ENCODE data around the gene SMYD3.
A peak's percentile ranks its signal among the peaks of the same experiment; 100 is the strongest.

The SMYD3 gene

GRCh38 chr1:246069581-246069980, 437.5 kb downstream of the SMYD3 start:
- Histone ChIP-seq H2AFZ (ENCODE audit: low read length) (no peak overlapping the region), H3K36me3 (ENCODE audit: insufficient read depth, low read length) (no peaks in the 10 kb centered on the region), H3F3A (ENCODE audit: low read depth) (peaks cover 13% of the 10 kb centered on the region), H3K9ac (ENCODE audit: low read depth, low read length, poor library complexity, severe bottlenecking) (peak overlapping the region; percentile 21), H4K20me1 (ENCODE audit: insufficient read depth, low read length, poor library complexity, severe bottlenecking) (no peaks in the 10 kb centered on the region), H3K9me3 (ENCODE audit: insufficient read depth, low read depth, low read length) (0 out of 2 replicates have a peak, but pooled peaks cover under 1% of the 10 kb centered on the region), H3K9me2 (replicated peaks; ENCODE audit: low read depth, low read length) (no peaks in the 10 kb centered on the region), H3K4me1 (ENCODE audit: insufficient read depth, low read length, poor library complexity, severe bottlenecking) (peaks cover 69% of the 10 kb centered on the region), H3K4me3 (ENCODE audit: low read length, poor library complexity, severe bottlenecking) (no peak overlapping the region), H3K4me2 (ENCODE audit: low read depth, low read length, poor library complexity, severe bottlenecking) (peak overlapping the region; percentile 17), H3K79me2 (ENCODE audit: insufficient read depth, low read length) (no peaks in the 10 kb centered on the region), H3K27me3 (ENCODE audit: insufficient read depth, low read length, poor library complexity, severe bottlenecking) (no peaks in the 10 kb centered on the region)
- no peak for TF ChIP-seq EZH2phosphoT487 (IDR thresholded peaks at IDR 0.05; ENCODE audit: borderline replicate concordance)
- TF ChIP-seq CTCF (conservative IDR thresholded peaks at IDR 0.05; ENCODE audit: low read length), result no peak

GRCh38 chr1:246068619-246069509, 438.2 kb downstream of the SMYD3 start:
- Histone ChIP-seq H3K27me3 (ENCODE audit: insufficient read depth, low read length, poor library complexity, severe bottlenecking) (no peaks in the 10 kb centered on the region), H3K9me3 (ENCODE audit: insufficient read depth, low read depth, low read length) (no peaks in the 10 kb centered on the region), H3K4me1 (ENCODE audit: insufficient read depth, low read length, poor library complexity, severe bottlenecking) (peaks cover 74% of the 10 kb centered on the region), H4K20me1 (ENCODE audit: insufficient read depth, low read length, poor library complexity, severe bottlenecking) (no peaks in the 10 kb centered on the region), H3K9ac (ENCODE audit: low read depth, low read length, poor library complexity, severe bottlenecking) (peak overlapping the region; percentile 78), H2AFZ (ENCODE audit: low read length) (no peak overlapping the region), H3K9me2 (replicated peaks; ENCODE audit: low read depth, low read length) (no peaks in the 10 kb centered on the region), H3K4me3 (ENCODE audit: low read length, poor library complexity, severe bottlenecking) (peak overlapping the region; percentile 72), H3K36me3 (ENCODE audit: insufficient read depth, low read length) (no peaks in the 10 kb centered on the region), H3K79me2 (ENCODE audit: insufficient read depth, low read length) (no peaks in the 10 kb centered on the region), H3K4me2 (ENCODE audit: low read depth, low read length, poor library complexity, severe bottlenecking) (peak overlapping the region; percentile 86), H3F3A (ENCODE audit: low read depth) (peaks cover 13% of the 10 kb centered on the region)
- TF ChIP-seq EZH2phosphoT487 (IDR thresholded peaks at IDR 0.05; ENCODE audit: borderline replicate concordance) (no peak), CTCF (conservative IDR thresholded peaks at IDR 0.05; ENCODE audit: low read length) (no peak)

GRCh38 chr1:246068217-246068512, 438.9 kb downstream of the SMYD3 start:
- Histone ChIP-seq H3K4me2 (ENCODE audit: low read depth, low read length, poor library complexity, severe bottlenecking) (peak overlapping the region; percentile 86), H3K79me2 (ENCODE audit: insufficient read depth, low read length) (no peaks in the 10 kb centered on the region), H3K36me3 (ENCODE audit: insufficient read depth, low read length) (no peaks in the 10 kb centered on the region), H2AFZ (ENCODE audit: low read length) (peak overlapping the region; percentile 72; the same call in 1 of the 2 replicates), H3K27me3 (ENCODE audit: insufficient read depth, low read length, poor library complexity, severe bottlenecking) (no peaks in the 10 kb centered on the region), H4K20me1 (ENCODE audit: insufficient read depth, low read length, poor library complexity, severe bottlenecking) (no peaks in the 10 kb centered on the region), H3F3A (ENCODE audit: low read depth) (peaks cover 13% of the 10 kb centered on the region), H3K9ac (ENCODE audit: low read depth, low read length, poor library complexity, severe bottlenecking) (peak overlapping the region; percentile 78), H3K9me3 (ENCODE audit: insufficient read depth, low read depth, low read length) (no peaks in the 10 kb centered on the region), H3K9me2 (replicated peaks; ENCODE audit: low read depth, low read length) (no peaks in the 10 kb centered on the region), H3K4me3 (ENCODE audit: low read length, poor library complexity, severe bottlenecking) (peak overlapping the region; percentile 72), H3K4me1 (ENCODE audit: insufficient read depth, low read length, poor library complexity, severe bottlenecking) (peaks cover 74% of the 10 kb centered on the region)
- no peak for TF ChIP-seq EZH2phosphoT487 (IDR thresholded peaks at IDR 0.05; ENCODE audit: borderline replicate concordance)
- TF ChIP-seq CTCF (conservative IDR thresholded peaks at IDR 0.05; ENCODE audit: low read length), result no peak

Measured in Loucy (cell line).